ENCODE measurements around the gene MPHOSPH8.
"Not testable (repeated sequence)": the region's sequence is repeated elsewhere in the genome, so short reads cannot be mapped to it uniquely, and the experiment has no call there.

The MPHOSPH8 gene

DNA sequence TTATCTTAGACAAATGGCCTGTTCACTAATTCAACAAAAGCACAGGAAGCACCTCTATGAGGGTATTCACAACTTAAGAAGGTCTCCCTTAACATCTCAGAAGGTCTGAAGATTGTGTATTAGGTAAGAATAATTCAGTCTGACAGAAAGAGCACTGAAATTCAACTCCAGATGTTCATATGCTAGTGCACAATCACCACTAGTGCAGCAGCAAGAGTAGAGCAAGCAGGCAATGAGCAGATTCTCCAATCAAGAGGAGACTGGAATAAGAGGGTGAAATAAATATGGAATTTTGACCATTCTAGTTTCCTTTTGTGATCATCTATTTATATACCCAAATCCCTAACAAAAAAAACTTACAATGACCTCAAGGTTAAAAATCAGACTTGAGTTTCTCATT is 52.0 kb downstream of the MPHOSPH8 start:
- no peak for DNase-seq (ENCODE audit: low spot score in 2 of 2)
- Mint-ChIP-seq H3K27ac (no peak overlapping the region), H3K4me1 (peaks cover 14% of the 10 kb centered on the region), H3K36me3 (peaks cover 7% of the 10 kb centered on the region), H3K4me3 (no peak overlapping the region), H3K9me3 (no peaks in the 10 kb centered on the region)
- no peak for ATAC-seq

DNA sequence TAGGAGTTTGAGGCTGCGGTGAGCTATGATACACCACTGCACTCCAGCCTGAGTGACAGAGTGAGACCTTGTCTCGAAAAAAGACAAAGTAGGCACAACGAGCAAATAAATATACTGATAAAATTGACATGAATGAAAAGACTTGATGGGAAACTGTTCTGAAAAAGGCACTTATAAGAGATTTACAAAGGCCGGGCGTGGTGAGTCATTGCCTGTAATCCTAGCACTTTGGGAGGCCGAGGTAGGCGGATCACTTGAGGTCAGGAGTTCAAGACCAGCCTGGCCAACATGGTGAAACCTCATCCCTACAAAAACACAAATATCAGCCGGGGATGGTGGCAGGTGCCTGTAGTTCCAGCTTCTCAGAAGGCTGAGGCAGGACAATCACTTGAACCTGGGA is 58.0 kb downstream of the MPHOSPH8 start:
- Mint-ChIP-seq H3K36me3 (peaks cover 20% of the 10 kb centered on the region), H3K4me1 (peaks cover 21% of the 10 kb centered on the region), H3K27ac (peak overlapping the region; percentile 72)
- not testable (repeated sequence) for ATAC-seq; H3K9me3 Mint-ChIP-seq; H3K4me3 Mint-ChIP-seq; DNase-seq (ENCODE audit: low spot score in 2 of 2)

DNA sequence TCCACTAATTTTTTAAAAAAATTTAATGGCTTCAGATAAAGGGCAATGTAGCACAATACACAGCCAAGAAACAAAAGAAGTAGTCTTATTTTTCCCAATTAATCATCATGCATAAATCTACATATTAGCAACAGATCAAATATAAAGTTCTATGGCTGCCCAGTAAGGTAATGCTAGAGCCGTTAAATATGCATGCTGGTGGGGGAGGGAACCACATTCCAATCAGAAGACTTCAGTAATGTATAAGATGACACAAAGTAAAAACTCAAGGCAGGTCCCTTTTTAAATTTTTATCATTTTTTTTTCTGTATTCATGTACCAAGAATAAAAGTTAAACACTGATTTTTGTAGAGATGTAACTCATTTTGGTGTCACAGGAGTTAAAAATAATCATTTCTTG is 62.0 kb downstream of the MPHOSPH8 start:
- peak overlapping the region; percentile 8 for H3K27ac Mint-ChIP-seq
- H3K4me3 Mint-ChIP-seq = no peak overlapping the region
- H3K36me3 Mint-ChIP-seq = peaks cover 38% of the 10 kb centered on the region
- ATAC-seq (no peak), DNase-seq (ENCODE audit: low spot score in 2 of 2) (no peak)
- H3K9me3 Mint-ChIP-seq = no peaks in the 10 kb centered on the region
- H3K4me1 Mint-ChIP-seq = peaks cover 21% of the 10 kb centered on the region

DNA sequence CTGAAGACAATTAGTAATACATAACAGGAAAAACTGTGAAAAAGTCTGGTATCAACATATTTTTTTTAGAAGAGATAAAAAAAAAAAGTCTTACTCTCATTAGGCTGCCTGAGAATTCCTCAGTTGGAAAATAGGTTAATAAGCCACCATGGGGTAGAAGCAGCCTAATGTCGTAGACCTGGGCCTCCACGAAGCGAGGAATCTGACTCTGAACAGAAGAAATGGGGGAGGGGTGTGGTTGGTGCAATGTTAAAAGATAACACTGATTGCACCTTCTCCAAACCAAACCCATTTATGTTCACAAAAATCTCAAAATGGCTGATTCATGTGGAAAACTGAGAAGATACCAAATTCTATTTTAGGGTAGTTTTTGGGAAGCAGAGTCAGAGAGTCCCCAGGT is 62.4 kb downstream of the MPHOSPH8 start:
- DNase-seq (ENCODE audit: low spot score in 2 of 2) = no peak
- H3K27ac Mint-ChIP-seq = peak overlapping the region; percentile 8
- ATAC-seq = no peak
- no peak overlapping the region for H3K4me3 Mint-ChIP-seq
- peaks cover 38% of the 10 kb centered on the region for H3K36me3 Mint-ChIP-seq
- H3K4me1 Mint-ChIP-seq = peaks cover 21% of the 10 kb centered on the region
- no peaks in the 10 kb centered on the region for H3K9me3 Mint-ChIP-seq

DNA sequence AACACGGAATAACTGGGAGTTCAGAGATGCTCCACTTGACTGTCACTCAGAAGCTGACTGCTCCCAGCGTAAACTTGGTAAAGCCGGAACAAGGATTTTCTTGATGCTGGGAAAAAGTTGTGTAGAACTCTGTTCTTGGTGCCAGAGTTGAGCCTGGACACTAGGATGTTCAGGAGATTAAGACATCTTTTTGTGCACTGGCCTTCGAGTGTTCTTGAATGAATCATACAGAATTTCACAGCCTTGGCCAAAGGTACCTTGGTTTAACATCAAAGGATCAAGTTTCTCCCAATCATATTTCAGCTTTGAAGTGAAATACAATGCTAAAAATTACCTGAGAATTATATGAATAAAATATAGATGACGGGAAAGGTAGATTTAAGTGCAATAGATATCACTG is 67.5 kb downstream of the MPHOSPH8 start:
- not testable (repeated sequence) for H3K4me1 Mint-ChIP-seq; H3K9me3 Mint-ChIP-seq; H3K4me3 Mint-ChIP-seq; DNase-seq (ENCODE audit: low spot score in 2 of 2); ATAC-seq; H3K27ac Mint-ChIP-seq
- H3K36me3 Mint-ChIP-seq = peaks cover 48% of the 10 kb centered on the region

DNA sequence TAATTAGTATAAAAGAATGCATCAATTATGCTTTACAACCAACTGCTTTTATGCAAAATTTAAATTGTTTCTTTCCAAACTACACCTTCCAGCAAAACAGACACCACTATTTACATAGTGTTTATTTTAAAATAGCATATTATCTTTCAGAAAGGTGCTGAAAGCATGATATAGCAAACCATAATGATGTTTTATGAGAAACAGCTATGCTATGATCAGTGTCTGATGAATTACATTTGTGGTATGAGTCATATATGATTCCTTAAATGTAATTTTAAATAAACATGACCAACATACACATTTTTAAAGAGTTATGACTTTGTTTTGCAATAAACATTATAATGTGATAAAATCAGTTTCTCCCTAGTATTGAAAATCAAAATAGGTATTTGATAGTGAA is 68.2 kb downstream of the MPHOSPH8 start:
- not testable (repeated sequence) for H3K27ac Mint-ChIP-seq; H3K4me1 Mint-ChIP-seq; H3K9me3 Mint-ChIP-seq; H3K4me3 Mint-ChIP-seq; DNase-seq (ENCODE audit: low spot score in 2 of 2); ATAC-seq
- H3K36me3 Mint-ChIP-seq = peaks cover 48% of the 10 kb centered on the region

DNA sequence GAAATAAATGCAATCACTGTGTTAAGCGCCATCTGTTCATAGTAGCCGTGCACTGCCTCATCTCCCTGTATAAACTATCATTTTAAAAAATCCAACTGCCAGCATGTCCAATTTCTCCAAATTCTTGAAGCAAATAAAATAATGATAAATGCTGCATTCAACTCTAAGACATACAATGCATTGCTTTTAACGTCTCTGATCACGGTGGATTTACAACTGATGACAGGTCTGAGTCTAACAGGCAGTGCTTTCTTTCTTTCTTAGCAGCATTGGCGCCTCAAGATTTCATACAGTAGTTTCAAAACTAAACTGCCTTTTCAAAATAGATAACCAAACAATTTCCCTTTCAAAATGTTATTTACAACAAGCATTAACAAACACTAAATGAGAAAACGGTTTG is 70.8 kb downstream of the MPHOSPH8 start:
- not testable (repeated sequence) for DNase-seq (ENCODE audit: low spot score in 2 of 2); H3K27ac Mint-ChIP-seq
- peaks cover 40% of the 10 kb centered on the region for H3K36me3 Mint-ChIP-seq

DNA sequence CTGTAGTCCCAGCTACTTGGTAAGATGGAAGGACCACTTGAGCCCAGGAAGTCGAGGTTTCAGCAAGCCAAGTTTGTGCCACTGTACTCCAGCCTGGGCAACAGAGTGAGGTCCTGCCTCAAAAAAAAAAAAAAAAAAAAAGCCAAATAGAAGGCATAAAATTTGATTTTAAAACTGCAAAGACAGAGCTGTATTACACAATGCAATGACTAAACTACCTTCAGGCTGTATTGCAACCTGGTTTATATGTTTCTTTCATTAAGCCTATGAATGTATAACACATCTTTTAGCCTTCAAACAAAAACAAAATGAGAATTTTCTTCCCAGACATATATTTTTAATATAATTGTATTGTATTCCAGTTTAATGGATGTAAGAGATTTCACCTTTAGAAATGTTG is 75.6 kb downstream of the MPHOSPH8 start:
- not testable (repeated sequence) for DNase-seq (ENCODE audit: low spot score in 2 of 2); H3K4me1 Mint-ChIP-seq; H3K27ac Mint-ChIP-seq; H3K4me3 Mint-ChIP-seq; H3K9me3 Mint-ChIP-seq; H3K36me3 Mint-ChIP-seq; ATAC-seq

More for the DNA sequence above, 70.8 kb downstream of the MPHOSPH8 start:
- not testable (repeated sequence) for ATAC-seq, H3K9me3 Mint-ChIP-seq, H3K4me3 Mint-ChIP-seq, H3K4me1 Mint-ChIP-seq

DNA sequence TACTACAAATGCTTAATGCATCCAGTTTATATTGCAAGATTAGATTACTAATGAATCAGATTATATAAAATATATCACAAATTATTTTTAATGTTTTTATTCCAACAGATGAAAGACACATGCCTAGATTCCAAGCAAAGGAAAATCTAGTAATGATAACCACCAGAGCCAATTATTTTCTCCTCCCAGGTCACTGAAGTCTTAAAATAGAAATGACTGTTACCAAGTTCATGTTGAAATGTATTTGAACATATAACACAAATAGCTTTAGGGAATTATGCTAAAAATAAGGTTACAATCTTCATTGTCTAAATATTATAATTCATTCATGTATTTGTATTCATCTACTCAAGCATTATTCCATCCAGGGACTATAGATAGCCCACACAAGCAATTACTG is 76.3 kb downstream of the MPHOSPH8 start:
- H3K9me3 Mint-ChIP-seq; H3K4me3 Mint-ChIP-seq; H3K27ac Mint-ChIP-seq; ATAC-seq; DNase-seq (ENCODE audit: low spot score in 2 of 2): not testable (repeated sequence)
- Mint-ChIP-seq H3K36me3 (peaks cover 10% of the 10 kb centered on the region), H3K4me1 (peaks cover 12% of the 10 kb centered on the region)

DNA sequence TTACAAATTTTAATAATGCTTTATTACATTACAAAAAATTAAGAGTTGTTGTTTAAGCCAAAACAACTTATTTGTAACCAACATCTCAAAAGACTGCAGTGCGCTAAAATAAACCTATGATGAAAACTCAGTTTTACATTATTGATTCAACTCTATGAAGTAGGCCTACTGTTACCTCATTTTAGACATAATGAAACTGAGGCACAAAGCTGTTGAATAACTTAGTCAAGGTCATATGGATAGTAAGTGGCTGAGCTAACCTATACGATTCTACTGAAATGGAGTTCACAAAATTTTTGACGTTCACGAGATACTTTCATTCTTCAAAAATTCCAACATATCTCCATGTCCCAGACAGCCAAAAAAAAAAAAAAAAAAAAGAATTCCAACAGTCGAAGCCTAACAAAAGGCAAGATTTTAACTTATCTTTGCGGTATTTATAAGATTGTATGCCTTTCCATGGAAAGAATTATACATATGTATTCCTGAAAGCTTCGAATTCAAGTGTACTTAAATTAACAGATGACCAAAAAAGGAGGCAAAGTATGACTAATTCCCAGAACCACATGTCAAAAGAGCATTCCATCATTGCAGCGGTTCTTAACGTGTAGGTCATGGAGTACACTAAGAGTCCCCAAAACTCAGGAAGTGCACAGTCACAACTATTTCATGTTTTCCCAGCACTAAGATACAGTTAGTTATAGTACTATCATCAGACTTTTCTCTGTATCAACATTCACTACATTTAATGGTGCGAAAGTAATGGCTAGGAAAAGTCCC is 79.9 kb downstream of the MPHOSPH8 start:
- Mint-ChIP-seq H3K4me3 (no peak overlapping the region), H3K4me1 (peaks cover 13% of the 10 kb centered on the region), H3K27ac (peak overlapping the region; percentile 73), H3K36me3 (peaks cover 39% of the 10 kb centered on the region), H3K9me3 (no peaks in the 10 kb centered on the region)
- ATAC-seq (peak; percentile 100), DNase-seq (ENCODE audit: low spot score in 2 of 2) (no peak)

DNA sequence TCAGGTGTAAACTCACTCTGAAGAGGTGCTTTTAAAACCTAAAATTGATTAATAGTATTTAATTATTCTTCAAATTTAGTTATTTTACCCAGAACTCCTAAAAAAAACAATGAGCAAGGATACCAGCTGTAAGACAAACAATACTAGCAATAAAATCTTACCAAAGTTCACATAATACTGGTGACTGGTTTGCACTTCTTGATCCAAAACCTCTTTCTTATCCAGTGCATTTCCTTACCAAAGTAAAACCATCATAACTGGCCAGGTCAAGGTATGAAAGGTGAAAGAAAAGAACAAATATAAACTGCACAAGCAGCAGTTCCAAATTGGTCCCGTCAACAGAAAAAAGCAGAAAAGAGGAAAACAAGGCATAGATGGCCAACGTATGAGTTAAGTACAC is 86.6 kb downstream of the MPHOSPH8 start:
- DNase-seq (ENCODE audit: low spot score in 2 of 2) (no peak), ATAC-seq (no peak)
- Mint-ChIP-seq H3K9me3 (no peaks in the 10 kb centered on the region), H3K36me3 (peaks cover 82% of the 10 kb centered on the region), H3K4me1 (peaks cover 12% of the 10 kb centered on the region), H3K27ac (no peak overlapping the region), H3K4me3 (no peak overlapping the region)

Measured in stimulated activated effector memory CD8-positive, alpha-beta T cell treated with anti-CD3 and anti-CD28 coated beads, Interleukin-12 subunit alpha, Interleukin-12 subunit beta, amount 100 ng/mL, for 72 hours (primary cell).